ENCODE data around the gene ADORA1. TPM values are rescaled to one million over a fixed set of nuclear protein-coding genes. Genes with fewer than 3 reads are reported as not detected.

The ADORA1 gene
- total RNA-seq, 2 experiments from 2014 or later = not detected

DNA sequence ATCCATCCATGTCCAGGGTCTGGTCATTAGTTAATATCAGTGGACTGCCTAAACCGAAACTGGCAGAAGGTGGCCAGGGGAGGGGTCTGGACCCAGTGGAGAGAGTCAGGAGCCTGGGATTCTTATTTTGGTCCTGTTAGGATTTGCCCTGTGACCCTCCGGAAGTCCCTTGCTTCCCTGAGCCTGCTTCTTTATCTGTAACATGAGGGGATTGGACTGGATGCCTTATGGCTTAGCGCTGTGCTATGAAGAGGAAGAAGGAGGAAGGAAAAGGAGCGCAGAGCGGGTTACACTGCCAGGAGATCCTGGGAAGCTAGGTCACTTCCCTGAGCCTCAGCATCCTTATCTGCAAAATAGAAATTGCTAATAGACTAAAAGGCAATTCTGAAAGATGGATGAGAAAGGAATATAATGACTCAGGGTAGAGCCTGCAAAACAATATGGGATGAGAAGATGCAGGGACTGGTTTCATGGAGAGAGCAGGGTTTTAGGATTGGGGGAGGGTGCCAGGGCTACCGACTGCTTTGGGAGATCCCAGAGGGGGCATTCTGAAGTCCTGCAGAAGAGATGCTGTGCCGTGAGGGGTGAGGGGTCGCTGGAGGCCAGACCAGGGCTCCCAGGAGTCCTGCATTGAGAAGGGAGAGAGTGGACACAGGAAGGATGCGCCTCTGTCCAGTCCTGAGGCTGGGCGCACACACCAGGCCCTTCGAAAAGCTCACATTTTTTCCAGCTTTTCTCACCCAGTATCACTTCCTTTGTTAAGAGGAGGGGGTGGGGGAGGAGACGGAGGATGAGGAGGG lies 460 bp upstream of the ADORA1 start:
- TF ChIP-seq, protein P1, sequence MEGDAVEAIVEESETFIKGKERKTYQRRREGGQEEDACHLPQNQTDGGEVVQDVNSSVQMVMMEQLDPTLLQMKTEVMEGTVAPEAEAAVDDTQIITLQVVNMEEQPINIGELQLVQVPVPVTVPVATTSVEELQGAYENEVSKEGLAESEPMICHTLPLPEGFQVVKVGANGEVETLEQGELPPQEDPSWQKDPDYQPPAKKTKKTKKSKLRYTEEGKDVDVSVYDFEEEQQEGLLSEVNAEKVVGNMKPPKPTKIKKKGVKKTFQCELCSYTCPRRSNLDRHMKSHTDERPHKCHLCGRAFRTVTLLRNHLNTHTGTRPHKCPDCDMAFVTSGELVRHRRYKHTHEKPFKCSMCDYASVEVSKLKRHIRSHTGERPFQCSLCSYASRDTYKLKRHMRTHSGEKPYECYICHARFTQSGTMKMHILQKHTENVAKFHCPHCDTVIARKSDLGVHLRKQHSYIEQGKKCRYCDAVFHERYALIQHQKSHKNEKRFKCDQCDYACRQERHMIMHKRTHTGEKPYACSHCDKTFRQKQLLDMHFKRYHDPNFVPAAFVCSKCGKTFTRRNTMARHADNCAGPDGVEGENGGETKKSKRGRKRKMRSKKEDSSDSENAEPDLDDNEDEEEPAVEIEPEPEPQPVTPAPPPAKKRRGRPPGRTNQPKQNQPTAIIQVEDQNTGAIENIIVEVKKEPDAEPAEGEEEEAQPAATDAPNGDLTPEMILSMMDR (conservative IDR thresholded peaks at IDR 0.05; ENCODE audit: low read length) = no peak
- no peak for TF ChIP-seq EZH2phosphoT487 (IDR thresholded peaks at IDR 0.05; ENCODE audit: borderline replicate concordance, low read depth, low read length)
- ChIA-PET CTCF (ENCODE audit: unreplicated experiment) (interaction anchor here (0.6 kb wide), 1 partner anchor 18 kb away, joined by 3 read pairs; no protein-coding TSS in a partner anchor), POLR2A (no interaction called here)
- no peaks in the 10 kb centered on the region for H4K20me1 ChIP-seq (ENCODE audit: insufficient read depth, low read length)
- H3K79me2 ChIP-seq (ENCODE audit: insufficient read depth, low read depth, low read length) = no peaks in the 10 kb centered on the region
- no peak for DNase-seq (ENCODE audit: low spot score)
- H3K9me3 ChIP-seq (ENCODE audit: low read length) = no peaks in the 10 kb centered on the region
- H3K27ac ChIP-seq (ENCODE audit: low read depth, low read length, poor library complexity, severe bottlenecking) = no peak overlapping the region
- no peaks in the 10 kb centered on the region for H3K36me3 ChIP-seq (ENCODE audit: insufficient read depth, low read length)
- H2AFZ ChIP-seq (ENCODE audit: low read length) = no peak overlapping the region
- no peak overlapping the region for H3K4me3 ChIP-seq (ENCODE audit: low read depth, low read length, poor library complexity, severe bottlenecking)
- no TSS peak for BruUV-seq (replicated peaks)
- H3K9me2 ChIP-seq (ENCODE audit: insufficient read depth, low read length) = no peaks in the 10 kb centered on the region
- intact Hi-C loops (cut with micrococcal nuclease; ENCODE audit: unreplicated experiment) = no loop called here
- no peaks in the 10 kb centered on the region for H3K4me1 ChIP-seq (ENCODE audit: insufficient read depth, low read length, poor library complexity, severe bottlenecking)
- H3K4me2 ChIP-seq (ENCODE audit: low read length) = no peak overlapping the region

DNA sequence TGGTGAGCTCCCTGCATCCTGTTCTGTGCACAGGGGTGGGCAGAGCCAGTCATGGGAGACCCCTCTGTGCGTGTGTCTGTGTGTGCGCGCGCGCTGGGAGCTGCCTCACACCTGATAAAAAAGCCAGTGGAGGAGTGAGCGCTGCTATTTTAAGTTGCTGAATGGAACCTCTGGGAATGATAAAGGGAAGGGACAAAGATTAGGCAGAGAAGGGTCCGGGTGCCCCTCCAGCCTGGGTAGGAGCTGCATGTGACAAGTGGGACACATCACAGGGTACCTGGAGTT lies 847 bp downstream of the ADORA1 start:
- no peaks in the 10 kb centered on the region for H3K9me2 ChIP-seq (ENCODE audit: insufficient read depth, low read length)
- H4K20me1 ChIP-seq (ENCODE audit: insufficient read depth, low read length) = no peaks in the 10 kb centered on the region
- H3K4me3 ChIP-seq (ENCODE audit: low read depth, low read length, poor library complexity, severe bottlenecking) = no peak overlapping the region
- intact Hi-C loops (cut with micrococcal nuclease; ENCODE audit: unreplicated experiment) = no loop called here
- ChIA-PET POLR2A (no interaction called here), CTCF (ENCODE audit: unreplicated experiment) (no interaction called here)
- TF ChIP-seq, protein P1 (conservative IDR thresholded peaks at IDR 0.05; ENCODE audit: low read length) = no peak
- no peak for TF ChIP-seq EZH2phosphoT487 (IDR thresholded peaks at IDR 0.05; ENCODE audit: borderline replicate concordance, low read depth, low read length)
- H3K79me2 ChIP-seq (ENCODE audit: insufficient read depth, low read depth, low read length) = no peaks in the 10 kb centered on the region
- no peak for DNase-seq (ENCODE audit: low spot score)
- no peaks in the 10 kb centered on the region for H3K9me3 ChIP-seq (ENCODE audit: low read length)
- no peaks in the 10 kb centered on the region for H3K4me1 ChIP-seq (ENCODE audit: insufficient read depth, low read length, poor library complexity, severe bottlenecking)
- no peak overlapping the region for H2AFZ ChIP-seq (ENCODE audit: low read length)
- no peak overlapping the region for H3K27ac ChIP-seq (ENCODE audit: low read depth, low read length, poor library complexity, severe bottlenecking)
- no peak overlapping the region for H3K4me2 ChIP-seq (ENCODE audit: low read length)
- no TSS peak for BruUV-seq (replicated peaks)
- no peaks in the 10 kb centered on the region for H3K36me3 ChIP-seq (ENCODE audit: insufficient read depth, low read length)

DNA sequence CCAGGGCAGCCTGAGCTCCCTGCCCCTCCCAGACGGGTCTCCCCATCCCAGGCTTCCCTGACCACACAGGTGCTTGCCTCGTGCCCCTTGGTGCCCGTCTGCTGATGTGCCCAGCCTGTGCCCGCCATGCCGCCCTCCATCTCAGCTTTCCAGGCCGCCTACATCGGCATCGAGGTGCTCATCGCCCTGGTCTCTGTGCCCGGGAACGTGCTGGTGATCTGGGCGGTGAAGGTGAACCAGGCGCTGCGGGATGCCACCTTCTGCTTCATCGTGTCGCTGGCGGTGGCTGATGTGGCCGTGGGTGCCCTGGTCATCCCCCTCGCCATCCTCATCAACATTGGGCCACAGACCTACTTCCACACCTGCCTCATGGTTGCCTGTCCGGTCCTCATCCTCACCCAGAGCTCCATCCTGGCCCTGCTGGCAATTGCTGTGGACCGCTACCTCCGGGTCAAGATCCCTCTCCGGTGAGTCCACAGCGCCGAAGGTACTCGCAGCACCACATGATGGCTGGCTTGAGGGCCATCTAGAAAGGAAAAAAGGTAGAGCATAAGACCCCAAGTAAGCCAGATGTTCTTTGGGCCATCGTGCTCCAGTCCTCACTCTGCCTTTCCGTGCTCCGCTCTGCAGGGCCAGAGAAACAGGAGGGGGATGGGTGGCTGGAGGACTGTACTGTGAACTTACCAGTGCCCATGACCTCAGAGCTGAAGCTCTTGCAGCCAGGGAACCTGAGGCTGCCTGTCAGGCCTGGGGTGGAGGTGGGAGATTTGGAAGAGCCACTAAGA lies 1.4 kb downstream of the ADORA1 start:
- no peak for DNase-seq (ENCODE audit: low spot score)
- Histone ChIP-seq H3K36me3 (ENCODE audit: insufficient read depth, low read length) (no peaks in the 10 kb centered on the region), H3K9me3 (ENCODE audit: low read length) (no peaks in the 10 kb centered on the region), H4K20me1 (ENCODE audit: insufficient read depth, low read length) (no peaks in the 10 kb centered on the region), H3K4me3 (ENCODE audit: low read depth, low read length, poor library complexity, severe bottlenecking) (no peak overlapping the region), H3K27ac (ENCODE audit: low read depth, low read length, poor library complexity, severe bottlenecking) (no peak overlapping the region), H2AFZ (ENCODE audit: low read length) (no peak overlapping the region), H3K4me2 (ENCODE audit: low read length) (no peak overlapping the region), H3K79me2 (ENCODE audit: insufficient read depth, low read depth, low read length) (no peaks in the 10 kb centered on the region), H3K9me2 (ENCODE audit: insufficient read depth, low read length) (no peaks in the 10 kb centered on the region), H3K4me1 (ENCODE audit: insufficient read depth, low read length, poor library complexity, severe bottlenecking) (no peaks in the 10 kb centered on the region)
- CTCF ChIA-PET (ENCODE audit: unreplicated experiment) = no interaction called here
- no TSS peak for BruUV-seq (replicated peaks)
- POLR2A ChIA-PET = no interaction called here
- no peak for TF ChIP-seq EZH2phosphoT487 (IDR thresholded peaks at IDR 0.05; ENCODE audit: borderline replicate concordance, low read depth, low read length)
- TF ChIP-seq, protein P1 (conservative IDR thresholded peaks at IDR 0.05; ENCODE audit: low read length) = no peak
- intact Hi-C loops (cut with micrococcal nuclease; ENCODE audit: unreplicated experiment) = no loop called here
